Measurements from ENCODE around the gene NPHP4.

- TF ChIP-seq CTCF (conservative IDR thresholded peaks at IDR 0.05; ENCODE audit: low read depth, low read length), result no peak
- TF ChIP-seq EZH2phosphoT487 (IDR thresholded peaks at IDR 0.05; ENCODE audit: borderline replicate concordance, low read length), result no peak
- TF ChIP-seq EZH2 (IDR thresholded peaks at IDR 0.05; ENCODE audit: low read length, unreplicated experiment), result no peak
Observed at GRCh38 chr1:5934058-5934884, 58.0 kb downstream of the NPHP4 start.
